GM19193 (cell line): ENCODE data around the gene NKIRAS1.

ENCODE experiments used
- POLR2A ChIP-seq: IDR thresholded peaks from 4 replicates; pipeline ENCODE4 v1.6.1; 2011; ENCODE audit not compliant: insufficient read depth, insufficient read length; ENCODE audit errors: extremely low read depth

The NKIRAS1 gene

DNA sequence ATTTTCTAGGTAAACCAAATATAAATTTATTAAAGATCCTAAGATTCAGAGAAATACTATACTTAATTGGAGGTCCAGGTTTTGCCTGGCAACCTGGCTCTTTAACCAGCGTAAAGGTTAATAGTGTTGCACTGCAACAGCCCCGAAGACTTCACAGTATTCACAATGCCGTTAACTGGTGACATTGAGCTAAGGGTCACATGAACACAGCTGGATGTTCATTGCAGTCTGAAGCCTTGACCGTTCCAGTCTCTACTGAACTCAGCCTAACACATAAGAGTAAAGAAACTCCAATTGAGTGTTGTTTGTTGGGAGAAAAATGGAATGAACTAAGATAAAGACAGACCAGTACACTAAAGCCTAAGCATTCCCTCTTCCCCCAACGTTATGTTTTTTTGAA is 26.8 kb downstream of the NKIRAS1 start:
- TF ChIP-seq POLR2A = no peak

DNA sequence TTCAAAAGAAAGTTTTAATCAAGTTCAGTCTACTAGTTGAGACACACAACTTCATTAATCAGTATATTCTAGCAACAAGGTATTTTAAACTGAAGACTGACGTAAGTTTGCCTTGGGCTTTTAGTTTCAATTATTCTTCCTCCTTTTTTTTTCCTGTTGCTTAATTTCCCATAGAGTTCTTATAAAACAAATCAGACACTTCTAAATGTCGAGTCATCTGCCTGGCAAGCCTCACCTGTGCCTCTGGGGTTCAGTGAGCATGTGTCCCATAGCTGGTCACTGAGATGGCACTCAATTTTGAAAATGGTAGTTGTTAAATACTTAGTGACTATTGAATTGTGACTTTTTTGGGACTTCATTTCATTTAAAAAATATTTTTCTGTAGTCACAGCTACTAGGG is 27.4 kb downstream of the NKIRAS1 start:
- TF ChIP-seq POLR2A = no peak

DNA sequence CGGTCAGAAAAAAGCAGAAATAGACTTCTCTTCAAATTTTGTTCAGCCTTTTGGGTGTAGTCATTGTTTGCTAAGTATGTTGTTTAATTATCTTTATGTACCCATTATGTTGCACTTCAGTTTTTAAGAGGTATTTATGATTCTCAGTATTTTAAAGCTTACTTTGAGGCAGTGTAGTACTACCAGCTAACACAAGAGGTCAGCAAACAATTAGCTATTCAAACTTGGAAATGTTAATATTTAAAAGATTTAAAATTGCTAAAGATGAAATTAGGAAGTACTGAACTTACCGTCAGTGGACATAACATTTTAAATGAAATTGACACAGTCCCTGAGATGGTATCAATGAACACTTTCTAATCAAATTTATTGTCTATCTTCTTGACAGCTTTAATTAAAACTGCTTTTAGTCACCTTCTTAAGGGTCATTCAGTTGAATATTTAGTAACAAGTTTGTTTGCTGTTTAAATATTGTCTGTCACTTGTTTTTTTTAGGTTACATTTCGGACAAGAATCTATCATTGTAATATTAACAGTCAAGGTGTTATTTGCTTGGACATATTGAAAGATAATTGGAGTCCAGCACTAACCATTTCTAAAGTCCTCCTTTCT is 28.1 kb downstream of the NKIRAS1 start:
- TF ChIP-seq POLR2A = no peak

DNA sequence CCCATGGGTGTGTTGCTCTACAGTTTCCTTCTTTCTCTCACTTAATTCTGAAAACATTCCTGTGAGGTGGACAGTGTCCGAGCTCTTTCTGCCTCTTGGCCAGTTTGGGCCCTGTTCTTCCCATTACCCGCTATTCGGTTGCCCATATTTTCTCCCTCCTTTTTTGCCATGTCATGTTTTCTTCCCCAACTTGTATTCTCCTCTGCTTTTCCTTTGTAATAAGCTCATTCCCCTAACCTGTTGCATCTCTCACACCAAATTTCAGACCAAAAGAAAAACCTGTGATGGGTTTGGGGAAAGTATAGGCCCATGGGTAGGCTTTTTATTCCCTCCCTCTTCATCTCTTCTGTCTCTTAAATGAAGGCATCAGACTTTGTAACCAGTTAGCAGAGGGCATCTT is 30.5 kb downstream of the NKIRAS1 start:
- TF ChIP-seq POLR2A = no peak

DNA sequence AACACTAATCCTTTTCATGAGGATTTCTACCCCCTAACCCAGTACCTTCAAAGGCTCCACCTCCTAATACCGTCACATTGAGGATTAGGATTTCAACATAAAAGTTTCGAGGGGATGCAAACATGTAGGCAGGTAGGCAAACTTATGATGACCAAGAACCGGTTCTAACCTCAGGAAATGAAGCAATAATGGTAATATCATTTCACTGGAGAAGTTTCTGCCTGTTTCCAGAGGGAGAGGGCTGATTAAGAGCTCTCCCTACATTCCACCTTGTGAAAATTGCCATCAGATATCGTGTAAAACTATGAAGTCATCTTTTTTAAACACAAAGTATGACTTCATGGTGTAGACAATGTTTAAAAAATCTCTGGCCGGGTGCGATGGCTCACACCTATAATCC is 31.6 kb downstream of the NKIRAS1 start:
- no peak for TF ChIP-seq POLR2A

DNA sequence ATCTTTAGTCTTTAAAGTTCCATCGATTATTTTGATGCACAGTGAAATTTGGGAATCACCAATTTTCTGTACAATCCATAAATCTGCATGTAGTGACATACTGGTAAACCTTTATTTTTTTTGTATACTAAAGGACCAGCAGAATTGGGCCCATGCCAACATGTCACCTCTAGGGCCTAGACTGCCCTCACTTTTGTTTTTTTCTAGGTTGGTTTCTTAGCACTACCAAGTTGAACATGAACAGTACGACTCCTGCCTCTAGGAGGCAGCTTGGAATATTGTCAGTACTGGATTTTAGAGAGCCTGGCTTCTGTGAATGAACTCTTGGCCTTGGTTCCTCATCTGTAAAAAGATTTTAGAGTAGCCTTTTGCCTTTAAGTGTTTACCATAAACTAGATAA is 32.3 kb downstream of the NKIRAS1 start:
- no peak for TF ChIP-seq POLR2A

DNA sequence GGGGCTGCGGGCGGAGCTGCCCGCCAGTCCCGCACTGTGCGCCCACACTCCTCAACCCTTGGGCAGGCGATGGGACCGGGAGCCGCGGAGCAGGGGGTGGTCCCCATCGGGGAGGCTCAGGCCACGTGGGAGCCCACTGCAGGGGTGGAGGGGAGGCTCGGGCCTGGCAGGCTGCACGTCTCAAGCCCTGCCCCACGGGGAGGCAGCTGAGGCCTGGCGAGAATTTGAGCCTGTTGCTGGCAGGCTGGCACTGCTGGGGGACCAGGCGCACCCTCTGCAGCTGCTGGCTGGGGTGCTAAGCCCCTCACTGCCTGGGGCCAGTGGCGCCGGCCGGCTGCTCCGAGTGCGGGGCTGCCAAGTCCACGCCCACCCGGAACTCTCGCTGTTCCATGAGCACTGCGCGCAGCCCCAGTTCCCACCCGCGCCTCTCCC is 34.3 kb downstream of the NKIRAS1 start:
- TF ChIP-seq POLR2A = no peak

DNA sequence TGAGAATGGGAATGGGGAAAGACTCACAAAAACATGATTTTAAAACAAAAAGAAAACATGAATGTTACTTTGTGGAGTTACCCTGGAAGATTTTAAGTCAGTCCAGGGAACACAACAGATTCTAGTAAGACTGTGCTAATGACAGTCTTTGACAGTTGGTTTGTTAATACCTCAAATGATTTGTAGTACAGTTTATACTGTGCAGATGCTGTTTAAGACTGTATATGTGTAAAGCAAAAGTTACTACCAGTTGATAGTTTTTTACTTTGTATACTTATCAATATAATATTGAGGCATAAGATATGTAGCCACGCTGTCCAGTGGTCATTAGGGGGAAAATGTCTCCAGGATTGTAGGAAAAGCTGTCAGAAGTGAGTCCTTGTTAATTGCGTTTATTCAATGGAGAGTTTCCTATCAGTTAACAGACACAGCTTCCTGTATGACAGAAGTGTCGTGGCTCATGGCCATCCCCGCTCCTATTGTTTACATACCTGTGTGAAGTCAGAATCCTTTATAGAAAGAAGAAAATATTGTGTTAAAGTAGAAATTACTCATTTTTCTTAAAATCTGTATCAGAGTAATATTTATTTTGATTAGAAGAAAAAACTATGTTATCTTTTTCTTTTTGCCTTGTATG is 36.0 kb downstream of the NKIRAS1 start:
- no peak for TF ChIP-seq POLR2A

DNA sequence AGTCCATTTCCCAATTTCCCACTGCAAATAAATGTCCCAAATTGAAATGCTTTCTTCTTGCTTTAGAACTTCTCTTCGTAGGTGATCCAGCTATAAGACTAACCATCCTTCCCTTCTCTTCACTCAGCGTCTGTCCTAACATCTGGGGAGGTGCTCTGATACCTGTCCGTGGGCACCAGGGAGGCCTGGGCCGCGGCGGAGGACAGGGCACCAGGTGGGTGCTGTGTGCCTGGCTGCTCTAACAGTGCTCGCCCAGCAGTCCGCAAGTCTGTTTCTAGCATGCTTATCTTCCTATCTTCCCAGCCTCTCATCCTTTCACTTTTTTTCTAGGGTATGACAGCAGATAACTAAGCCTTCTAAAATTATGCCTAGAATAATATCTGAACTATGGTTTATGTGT is 37.3 kb downstream of the NKIRAS1 start:
- no peak for TF ChIP-seq POLR2A

DNA sequence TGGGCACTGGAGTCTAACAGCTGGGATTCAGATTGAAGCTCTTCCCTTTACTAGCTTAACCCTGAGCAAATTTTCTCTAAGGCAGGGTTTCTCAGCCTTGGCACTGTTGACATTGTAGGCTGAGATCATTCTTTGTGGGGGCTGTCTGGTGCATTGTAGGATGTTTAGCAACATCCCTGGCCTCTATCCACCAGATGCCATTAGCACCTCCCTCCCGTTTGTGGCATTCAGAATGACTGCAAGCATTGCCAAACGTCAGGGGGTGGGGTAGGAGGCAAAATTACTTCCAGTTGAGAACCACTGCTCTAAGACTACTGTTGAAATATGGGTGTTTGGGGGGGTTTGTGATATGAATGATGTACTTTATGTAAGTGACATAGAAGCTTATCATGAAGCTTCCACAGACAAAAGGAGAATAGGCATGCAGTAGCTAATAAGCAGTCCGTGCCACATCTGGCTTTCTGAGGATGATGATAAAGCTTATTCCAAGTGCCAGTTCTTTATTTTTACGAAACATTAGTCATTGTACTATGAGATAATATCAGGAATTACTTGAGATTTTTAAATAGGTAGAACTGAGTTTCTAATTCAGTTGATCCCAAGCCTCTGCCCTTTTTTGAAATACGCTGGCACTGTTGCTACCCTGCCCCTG is 39.3 kb downstream of the NKIRAS1 start:
- TF ChIP-seq POLR2A = no peak

DNA sequence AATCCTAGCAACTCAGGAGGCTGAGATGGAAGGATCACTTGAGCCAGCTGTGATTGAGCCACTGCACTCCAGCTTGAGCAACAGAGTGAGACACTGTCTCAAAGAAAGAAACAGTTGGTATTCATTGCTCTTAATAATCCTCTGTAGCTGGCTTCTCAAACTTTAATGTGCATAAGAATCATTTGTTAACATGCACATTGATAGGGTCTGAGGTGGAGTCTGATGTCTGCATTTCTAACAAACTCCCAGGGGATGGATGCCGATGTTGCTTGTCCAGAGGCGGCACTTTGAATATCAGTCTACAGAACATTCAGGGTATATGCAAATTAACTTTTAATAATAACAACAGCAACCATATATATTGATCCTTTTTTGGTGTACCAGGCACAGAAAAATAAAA is 39.9 kb downstream of the NKIRAS1 start:
- no peak for TF ChIP-seq POLR2A

DNA sequence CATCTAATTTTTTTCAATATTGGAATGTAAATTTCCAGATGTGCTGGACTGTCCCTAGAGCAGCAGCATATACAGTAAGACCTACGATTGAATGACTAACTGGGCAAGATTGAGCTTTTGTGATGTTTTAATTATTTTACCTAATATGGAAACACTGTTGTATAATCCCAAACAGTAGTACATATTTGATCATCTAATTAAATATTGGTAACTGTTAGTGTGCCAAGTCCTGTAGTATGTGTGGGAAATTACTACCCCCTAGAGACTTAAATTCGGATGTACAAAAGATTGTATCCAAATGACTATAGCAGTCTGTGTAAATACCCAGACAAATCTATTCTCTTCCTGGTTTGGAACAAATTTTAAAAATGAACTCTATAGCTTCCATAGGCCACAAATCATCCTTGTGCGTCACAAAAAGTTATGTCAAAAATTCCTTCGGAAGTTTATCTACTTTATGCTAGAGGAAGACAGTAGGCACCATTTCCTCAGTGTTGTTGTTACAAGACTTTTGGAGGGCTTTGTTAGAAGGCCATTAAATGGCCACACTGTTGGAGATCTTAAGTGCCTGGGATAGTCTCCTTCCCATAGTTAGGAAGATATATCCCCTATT is 41.6 kb downstream of the NKIRAS1 start:
- TF ChIP-seq POLR2A = no peak

DNA sequence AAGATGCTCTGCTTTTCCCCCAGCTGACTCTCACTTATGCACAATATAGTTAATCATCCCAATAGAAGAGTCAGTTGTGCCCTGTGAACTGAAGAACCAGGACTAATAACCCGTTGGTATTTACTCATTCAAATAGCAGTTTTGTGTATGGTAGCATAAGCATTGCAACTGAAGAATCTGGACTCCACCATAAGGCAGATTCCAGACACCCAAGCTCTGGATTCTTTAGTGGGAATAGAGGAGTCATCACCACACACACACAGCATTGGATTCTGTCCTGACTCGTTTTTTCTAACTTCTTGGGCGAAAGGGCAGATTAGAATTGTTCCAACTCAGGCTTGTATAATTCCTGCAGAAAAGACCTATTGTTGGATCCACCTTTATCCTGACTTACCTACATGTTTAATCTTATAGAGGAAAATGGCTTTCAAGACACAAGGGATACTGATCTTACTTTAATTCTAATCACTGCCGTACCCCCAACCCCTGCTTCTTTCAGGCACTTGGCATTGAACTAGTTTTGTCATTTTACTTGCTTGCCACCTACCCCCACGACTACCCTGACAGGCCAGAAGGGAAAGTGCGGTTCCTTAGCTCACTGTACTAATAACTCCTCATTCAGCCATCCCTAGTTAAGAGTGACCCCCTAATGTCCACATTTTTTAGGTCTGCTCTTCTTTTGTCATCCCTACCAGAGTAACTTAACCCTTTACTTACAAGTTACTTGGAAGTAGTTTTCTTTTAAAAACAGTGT is 42.3 kb downstream of the NKIRAS1 start:
- no peak for TF ChIP-seq POLR2A

DNA sequence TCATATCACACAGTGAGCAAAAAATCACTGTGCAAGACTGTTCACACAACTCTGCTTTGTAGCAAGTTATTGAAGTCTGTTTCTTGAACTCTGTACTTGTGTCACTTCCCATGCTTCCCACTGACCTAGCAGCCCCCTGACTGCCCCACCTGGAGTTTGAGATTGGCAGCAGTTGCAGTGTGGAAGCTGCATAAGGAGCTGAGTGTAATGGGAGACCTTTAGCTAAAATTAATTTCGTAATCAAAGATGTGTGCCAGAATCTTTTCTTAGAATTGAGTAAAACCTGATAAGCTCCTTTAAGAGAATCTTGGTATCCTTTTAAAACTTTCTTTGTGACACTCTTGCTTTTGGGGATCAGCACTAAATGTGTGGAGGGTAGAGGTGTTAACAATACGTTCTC is 42.8 kb downstream of the NKIRAS1 start:
- TF ChIP-seq POLR2A = no peak

DNA sequence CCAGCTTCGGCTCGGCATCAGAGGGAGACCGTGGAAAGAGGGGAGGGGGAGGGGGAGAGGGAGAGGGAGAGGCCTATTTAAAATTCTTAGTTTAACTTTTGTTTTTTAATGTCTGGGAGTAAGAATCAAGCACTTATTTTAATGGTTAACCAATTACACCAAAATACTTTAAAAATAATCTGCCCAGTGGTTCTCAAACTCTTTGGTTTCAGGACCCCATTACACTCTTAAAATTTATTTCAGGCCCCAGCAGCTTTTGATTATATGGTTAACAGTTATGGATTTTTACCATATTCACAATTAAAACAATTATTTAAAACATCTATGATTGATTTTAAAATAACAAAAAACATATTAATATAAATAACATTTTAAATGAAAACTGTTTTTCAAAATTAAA is 44.5 kb downstream of the NKIRAS1 start:
- TF ChIP-seq POLR2A = no peak
